Panc1 (cell line): Measurements from ENCODE around the gene CAGE1. TPM values are rescaled to one million over a fixed set of nuclear protein-coding genes. Genes with fewer than 3 reads are reported as not detected.

ENCODE experiments used
- ATAC-seq: fragments of 200-7000 bp; cut with Tn5 transposase; 2 replicates; pipeline ENCODE4 v1.9.1; 2020; ENCODE audit warnings: mild to moderate bottlenecking, moderate library complexity
- BruUV-seq: library from RNA; stranded (reverse); fragments of 400-500 nt; replicated peaks from 2 replicates; lab custom pipeline; 2021; lab: Mats Ljungman, UMichigan
- CTCF ChIA-PET: fragments of 300-600 bp; sonication (Branson Sonifier 250); formaldehyde crosslinking; loops from one replicate; lab custom pipeline; 2022; ENCODE audit warnings: antibody characterized with exemption; lab: Charles Lee
- POLR2A ChIA-PET: fragments of 300-600 bp; sonication (Branson Sonifier 250); formaldehyde crosslinking; loops from one replicate; lab custom pipeline; 2022; ENCODE audit warnings: antibody characterized with exemption; lab: Charles Lee
- DNase-seq: peaks from one replicate; pipeline ENCODE4 v3.0.0-alpha.2; 2010; ENCODE audit warnings: low read depth, low spot score
- H3K27ac ChIP-seq: 2 replicates; pipeline ENCODE4 v1.5.1; 2011; ENCODE audit warnings: mild to moderate bottlenecking, low read length, inconsistent platforms
- H3K27me3 ChIP-seq: fragments of 200-500 bp; sonication (Bioruptor generic); 2 replicates; pipeline ENCODE4 v1.6.0; 2014; ENCODE audit warnings: low read length, inconsistent platforms; ENCODE audit not compliant: control insufficient read depth, insufficient read depth
- H3K36me3 ChIP-seq: fragments of 200-500 bp; sonication (Bioruptor generic); 2 replicates; pipeline ENCODE4 v1.5.1; 2014; ENCODE audit warnings: inconsistent platforms, mild to moderate bottlenecking, low read length, moderate library complexity; ENCODE audit not compliant: control insufficient read depth, insufficient read depth
- H3K4me1 ChIP-seq: 2 replicates; pipeline ENCODE4 v1.5.1; 2011; ENCODE audit warnings: inconsistent platforms, mild to moderate bottlenecking, low read length, moderate library complexity; ENCODE audit not compliant: control insufficient read depth, insufficient read depth
- H3K4me3 ChIP-seq, 2 experiments: 2 replicates each; pipeline ENCODE4 v1.5.1; 2011 to 2012; ENCODE audit warnings: low read depth in 2 of 2, low read length in 2 of 2, mild to moderate bottlenecking in 2 of 2, inconsistent platforms in 1 of 2, moderate library complexity in 1 of 2
- H3K9me3 ChIP-seq: fragments of 200-500 bp; sonication (Bioruptor generic); 2 replicates; pipeline ENCODE4 v1.5.1; 2014; ENCODE audit warnings: low read depth, mild to moderate bottlenecking, inconsistent platforms, low read length, moderate library complexity; ENCODE audit not compliant: control insufficient read depth, insufficient read depth
- CTCF ChIP-seq: fragments of 450-650 bp; IDR thresholded peaks from 2 replicates; pipeline ENCODE4 v1.5.1; 2017; ENCODE audit warnings: mild to moderate bottlenecking
- POLR2AphosphoS5 ChIP-seq: IDR thresholded peaks from 2 replicates; pipeline ENCODE4 v1.6.1; 2012; ENCODE audit warnings: mild to moderate bottlenecking, low read depth, low read length, moderate library complexity
- REST ChIP-seq, 2 experiments: IDR thresholded peaks; 2 replicates each; pipeline ENCODE4 v1.6.1; 2011 to 2012; ENCODE audit warnings: low read depth in 2 of 2, control low read depth in 1 of 2, low read length in 1 of 2, mild to moderate bottlenecking in 1 of 2, moderate library complexity in 1 of 2; ENCODE audit not compliant: insufficient read depth in 1 of 2
- SIN3A ChIP-seq: IDR thresholded peaks from 2 replicates; pipeline ENCODE4 v1.6.1; 2012; ENCODE audit warnings: low read depth, mild to moderate bottlenecking, low read length, moderate library complexity, borderline replicate concordance; ENCODE audit not compliant: insufficient read depth
- TCF7L2 ChIP-seq: IDR thresholded peaks from 2 replicates; pipeline ENCODE4 v1.6.1; 2011; ENCODE audit warnings: mild to moderate bottlenecking, low read depth, low read length, inconsistent platforms
- in situ Hi-C: cut with HindIII; loops from 2 replicates; pipeline ENCODE4 v1.10.0; 2016; ENCODE audit warnings: low sequenced_read_pairs, low pct_unique_long_range_greater_than_20kb
- intact Hi-C: fragments of 100-400 bp; cut with micrococcal nuclease; formaldehyde crosslinking; loops from one replicate; pipeline ENCODE4 v1.10.0; 2022; ENCODE audit not compliant: unreplicated experiment
- total RNA-seq: library from RNA; stranded (reverse); gene quantifications from one replicate; pipeline ENCODE4 v1.2.1, GENCODE V29; 2021; ENCODE audit not compliant: unreplicated experiment

The CAGE1 gene
- total RNA-seq, 1 experiment from 2014 or later, result not detected

- no TSS peak for BruUV-seq
- CTCF ChIA-PET, result interaction anchor here (0.5 kb wide), 1 partner anchor 140 kb away, joined by 3 read pairs; no protein-coding TSS in a partner anchor
- H3K9me3 ChIP-seq, result no peaks in the 10 kb centered on the region
- no peaks in the 10 kb centered on the region for H3K27me3 ChIP-seq
- no peaks in the 10 kb centered on the region for H3K4me1 ChIP-seq
- ATAC-seq, result no peak
- no peak for DNase-seq
- in situ Hi-C loops (no loop called here), intact Hi-C loops (no loop called here)
- no peak overlapping the region for H3K4me3 ChIP-seq
- POLR2A ChIA-PET, result no interaction called here
- H3K36me3 ChIP-seq, result no peaks in the 10 kb centered on the region
- no peak overlapping the region for H3K27ac ChIP-seq
- TF ChIP-seq SIN3A, result no peak
- no peak for TF ChIP-seq REST (IDR thresholded peaks at IDR 0.05; ENCODE audit: insufficient read depth in 1 of 2, low read depth in 2 of 2, low read length in 1 of 2)
- no peak for TF ChIP-seq TCF7L2
- TF ChIP-seq POLR2AphosphoS5, result no peak
- no peak for TF ChIP-seq CTCF
Observed at GRCh38 chr6:7426447-7427169, 37.1 kb upstream of the CAGE1 start.

GRCh38 chr6:7425808-7426190 lies 36.3 kb upstream of the CAGE1 start:
- DNase-seq, result no peak
- no peak for TF ChIP-seq CTCF
- no peak for TF ChIP-seq TCF7L2
- no peak for TF ChIP-seq POLR2AphosphoS5
- no peak for TF ChIP-seq SIN3A
- TF ChIP-seq REST (IDR thresholded peaks at IDR 0.05; ENCODE audit: insufficient read depth in 1 of 2, low read depth in 2 of 2, low read length in 1 of 2), result no peak
- no peak for ATAC-seq
- BruUV-seq, result no TSS peak
- in situ Hi-C loops (no loop called here), intact Hi-C loops (loop anchor here (1.0 kb wide), 1 partner anchor 190 kb away; no protein-coding TSS in a partner anchor)
- ChIA-PET CTCF (interaction anchor here (1.5 to 1.6 kb wide), 2 partner anchors 39 to 141 kb away, joined by 3 to 7 read pairs; no protein-coding TSS in a partner anchor), POLR2A (no interaction called here)
- Histone ChIP-seq H3K27me3 (no peaks in the 10 kb centered on the region), H3K9me3 (no peaks in the 10 kb centered on the region), H3K36me3 (no peaks in the 10 kb centered on the region), H3K27ac (no peak overlapping the region), H3K4me1 (no peaks in the 10 kb centered on the region), H3K4me3 (no peak overlapping the region)
